ENCODE data around the gene ZNF483.

DNA sequence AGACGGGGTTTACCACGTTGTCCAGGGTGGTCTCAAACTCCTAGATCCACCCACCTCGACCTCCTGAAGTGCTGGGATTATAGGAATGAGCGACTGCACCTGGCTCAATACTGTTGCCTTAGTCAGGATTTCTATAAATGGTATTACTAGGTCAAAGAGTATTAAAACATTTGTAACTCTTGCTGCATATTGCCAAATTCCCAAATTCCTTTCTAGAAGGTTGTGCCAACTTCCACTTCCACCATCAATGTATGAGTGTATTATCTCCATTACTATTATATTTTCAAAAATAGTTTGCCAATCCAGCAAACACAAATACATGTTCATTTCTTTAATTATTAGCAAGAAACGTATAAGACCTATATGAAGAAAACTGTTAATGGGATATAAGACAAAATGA, 63.9 kb downstream of the ZNF483 start:
- TF ChIP-seq, protein P1, sequence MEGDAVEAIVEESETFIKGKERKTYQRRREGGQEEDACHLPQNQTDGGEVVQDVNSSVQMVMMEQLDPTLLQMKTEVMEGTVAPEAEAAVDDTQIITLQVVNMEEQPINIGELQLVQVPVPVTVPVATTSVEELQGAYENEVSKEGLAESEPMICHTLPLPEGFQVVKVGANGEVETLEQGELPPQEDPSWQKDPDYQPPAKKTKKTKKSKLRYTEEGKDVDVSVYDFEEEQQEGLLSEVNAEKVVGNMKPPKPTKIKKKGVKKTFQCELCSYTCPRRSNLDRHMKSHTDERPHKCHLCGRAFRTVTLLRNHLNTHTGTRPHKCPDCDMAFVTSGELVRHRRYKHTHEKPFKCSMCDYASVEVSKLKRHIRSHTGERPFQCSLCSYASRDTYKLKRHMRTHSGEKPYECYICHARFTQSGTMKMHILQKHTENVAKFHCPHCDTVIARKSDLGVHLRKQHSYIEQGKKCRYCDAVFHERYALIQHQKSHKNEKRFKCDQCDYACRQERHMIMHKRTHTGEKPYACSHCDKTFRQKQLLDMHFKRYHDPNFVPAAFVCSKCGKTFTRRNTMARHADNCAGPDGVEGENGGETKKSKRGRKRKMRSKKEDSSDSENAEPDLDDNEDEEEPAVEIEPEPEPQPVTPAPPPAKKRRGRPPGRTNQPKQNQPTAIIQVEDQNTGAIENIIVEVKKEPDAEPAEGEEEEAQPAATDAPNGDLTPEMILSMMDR (IDR thresholded peaks at IDR 0.05; ENCODE audit: low read length) = no peak
- TF ChIP-seq EZH2 (IDR thresholded peaks at IDR 0.05; ENCODE audit: borderline replicate concordance, low read length) = no peak

All from OCI-LY1 (cell line).